ENCODE measurements around the gene CEP131.

DNA sequence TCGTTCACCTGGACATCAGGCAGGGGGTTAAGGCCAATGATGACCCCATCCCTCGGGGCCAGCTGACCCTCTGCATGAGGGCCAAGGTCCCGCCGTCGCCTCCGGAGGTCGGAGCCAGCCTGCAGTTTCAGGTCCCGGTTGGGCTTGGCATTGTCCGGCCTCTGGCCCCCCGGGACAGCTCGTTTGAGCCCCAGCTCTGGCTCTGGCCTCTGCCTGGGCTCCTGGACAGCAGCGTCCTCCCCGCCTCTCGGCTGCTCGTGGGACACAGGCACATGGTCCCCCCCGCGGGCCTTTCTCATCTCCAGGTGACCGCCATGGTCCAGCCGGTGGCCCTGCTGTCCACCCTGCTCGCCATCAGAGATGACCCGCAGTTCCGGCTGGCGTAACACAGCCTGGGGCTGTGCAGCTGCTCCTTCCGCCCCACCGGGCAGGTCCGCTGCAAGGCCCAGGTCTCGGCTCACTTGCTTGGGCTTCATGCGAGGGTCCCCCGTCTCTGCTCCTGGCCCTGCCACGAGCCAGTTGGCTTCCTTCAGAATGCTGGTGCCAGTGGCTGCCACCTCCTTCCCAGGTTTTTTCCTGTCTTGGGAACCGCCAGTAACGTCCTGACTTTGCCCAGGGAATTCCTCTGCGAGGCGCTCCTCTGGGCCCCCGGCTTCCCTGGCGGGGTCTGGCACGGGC is 23.0 kb upstream of the CEP131 start:
- TF ChIP-seq TAF1 (IDR thresholded peaks at IDR 0.05; ENCODE audit: borderline replicate concordance, insufficient read depth, low read length) = no peak
- TF ChIP-seq, protein P1, sequence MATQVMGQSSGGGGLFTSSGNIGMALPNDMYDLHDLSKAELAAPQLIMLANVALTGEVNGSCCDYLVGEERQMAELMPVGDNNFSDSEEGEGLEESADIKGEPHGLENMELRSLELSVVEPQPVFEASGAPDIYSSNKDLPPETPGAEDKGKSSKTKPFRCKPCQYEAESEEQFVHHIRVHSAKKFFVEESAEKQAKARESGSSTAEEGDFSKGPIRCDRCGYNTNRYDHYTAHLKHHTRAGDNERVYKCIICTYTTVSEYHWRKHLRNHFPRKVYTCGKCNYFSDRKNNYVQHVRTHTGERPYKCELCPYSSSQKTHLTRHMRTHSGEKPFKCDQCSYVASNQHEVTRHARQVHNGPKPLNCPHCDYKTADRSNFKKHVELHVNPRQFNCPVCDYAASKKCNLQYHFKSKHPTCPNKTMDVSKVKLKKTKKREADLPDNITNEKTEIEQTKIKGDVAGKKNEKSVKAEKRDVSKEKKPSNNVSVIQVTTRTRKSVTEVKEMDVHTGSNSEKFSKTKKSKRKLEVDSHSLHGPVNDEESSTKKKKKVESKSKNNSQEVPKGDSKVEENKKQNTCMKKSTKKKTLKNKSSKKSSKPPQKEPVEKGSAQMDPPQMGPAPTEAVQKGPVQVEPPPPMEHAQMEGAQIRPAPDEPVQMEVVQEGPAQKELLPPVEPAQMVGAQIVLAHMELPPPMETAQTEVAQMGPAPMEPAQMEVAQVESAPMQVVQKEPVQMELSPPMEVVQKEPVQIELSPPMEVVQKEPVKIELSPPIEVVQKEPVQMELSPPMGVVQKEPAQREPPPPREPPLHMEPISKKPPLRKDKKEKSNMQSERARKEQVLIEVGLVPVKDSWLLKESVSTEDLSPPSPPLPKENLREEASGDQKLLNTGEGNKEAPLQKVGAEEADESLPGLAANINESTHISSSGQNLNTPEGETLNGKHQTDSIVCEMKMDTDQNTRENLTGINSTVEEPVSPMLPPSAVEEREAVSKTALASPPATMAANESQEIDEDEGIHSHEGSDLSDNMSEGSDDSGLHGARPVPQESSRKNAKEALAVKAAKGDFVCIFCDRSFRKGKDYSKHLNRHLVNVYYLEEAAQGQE (IDR thresholded peaks at IDR 0.05; ENCODE audit: insufficient read depth in 1 of 2, low read depth in 2 of 2, low read length in 2 of 2) = no peak
- TF ChIP-seq POLR2AphosphoS5 (IDR thresholded peaks at IDR 0.05; ENCODE audit: low read depth, low read length) = 0 out of 2 replicates have a peak, but pooled peaks have one; percentile 5

Measured in PFSK-1 (cell line).